ENCODE results near the gene FAM98C. TPM values are rescaled to one million over a fixed set of nuclear protein-coding genes. Genes with fewer than 3 reads are reported as not detected.
"Not testable (repeated sequence)": the region's sequence is repeated elsewhere in the genome, so short reads cannot be mapped to it uniquely, and the experiment has no call there.

Gene FAM98C
- total and polyA plus RNA-seq, 2 of the 13 experiments (the other 11 are each of a cell fraction or from before 2014, with no cell fraction given): 10.0 to 11.5 TPM

- BruUV-seq (replicated peaks); H3K36me3 ChIP-seq (replicated peaks in 1 of 2; ENCODE audit: control insufficient read depth in 1 of 2, insufficient read depth in 2 of 2, low read length in 2 of 2); CTCF ChIA-PET (ENCODE audit: low intra/inter-chr PET ratio, low total read pairs); H3K9me3 ChIP-seq (ENCODE audit: low read length); in situ Hi-C loops (cut with HindIII; ENCODE audit: extremely low pct_ligation_motif_present, low pct_unique_long_range_greater_than_20kb); H4K20me1 ChIP-seq (ENCODE audit: insufficient read depth, low read length); H3K9ac ChIP-seq (ENCODE audit: insufficient read depth, low read depth, low read length); FAIRE-seq; DNase-seq (ENCODE audit: low spot score); H3K27ac ChIP-seq (ENCODE audit: extremely low read length, insufficient read depth, low read length); H2AFZ ChIP-seq (ENCODE audit: low read length); H3K79me2 ChIP-seq (ENCODE audit: insufficient read depth, low read length); ATAC-seq; TF ChIP-seq SOX6 (IDR thresholded peaks at IDR 0.05): not testable (repeated sequence)
- peaks cover 45% of the 10 kb centered on the region for H3K4me1 ChIP-seq (ENCODE audit: insufficient read depth, low read length)
- intact Hi-C loops (cut with micrococcal nuclease; ENCODE audit: unreplicated experiment): loop anchor here (1.0 kb wide), 1 partner anchor 7 kb away; no protein-coding TSS in a partner anchor
- 30% methylated on average over 14 of the region's 16 CpGs for WGBS (ENCODE audit: low lambda C conversion rate)
- POLR2A ChIA-PET: interaction anchor here (2.2 kb wide), 1 partner anchor 11 kb away, joined by 24 read pairs; the partner anchor contains the start of gene PSMD8
- H3K27me3 ChIP-seq (ENCODE audit: control insufficient read depth in 1 of 2, insufficient read depth in 2 of 2, low read length in 2 of 2): peaks cover 14 to 39% of the 10 kb centered on the region in 2 experiments; a peak in 4 of 5 replicates
- peak overlapping the region; percentile 88 for H3K4me2 ChIP-seq (ENCODE audit: low read depth, low read length)
- H3K4me3 ChIP-seq (replicated peaks in 1 of 3; ENCODE audit: insufficient read depth in 1 of 3, low read depth in 2 of 3, low read length in 3 of 3): peak overlapping the region; percentile 57 to 75 (median 62); a peak in 3 of 6 replicates
- peak; percentile 83 for TF ChIP-seq BCL6 (CRISPR knock-in tag; IDR thresholded peaks at IDR 0.05)
- TF ChIP-seq ZNF362 (CRISPR knock-in tag; IDR thresholded peaks at IDR 0.05; ENCODE audit: borderline replicate concordance): 0 out of 2 replicates have a peak, but pooled peaks have one; percentile 33
- peak; percentile 29; the same call in 1 of the 2 replicates for TF ChIP-seq SOX5 (CRISPR knock-in tag; IDR thresholded peaks at IDR 0.05; ENCODE audit: borderline replicate concordance)
- peak; percentile 68; the same call in 1 of the 2 replicates for TF ChIP-seq ZNF770 (CRISPR knock-in tag; IDR thresholded peaks at IDR 0.05)
- TF ChIP-seq SOX6 (CRISPR knock-in tag; IDR thresholded peaks at IDR 0.05): peak; percentile 58; the same call in 1 of the 2 replicates
- 0 out of 2 replicates have a peak, but pooled peaks have one; percentile 18 for TF ChIP-seq PAXIP1 (CRISPR knock-in tag; conservative IDR thresholded peaks at IDR 0.05)
- peak; percentile 64; the same call in 1 of the 2 replicates for TF ChIP-seq MAX (IDR thresholded peaks at IDR 0.05)
These were observed 39.8 kb upstream of the FAM98C start for GRCh38 chr19:38362946-38363688.
